SK-N-SH (cell line): ENCODE results near the gene LRMDA. TPM values are rescaled to one million over a fixed set of nuclear protein-coding genes. Genes with fewer than 3 reads are reported as not detected.

Source experiments
- CTCF ChIA-PET: fragments of 300-600, 350-600 bp; formaldehyde crosslinking; extraction: SDS; loops from one replicate; lab custom pipeline; 2021; lab: Yijun Ruan, JAX
- POLR2A ChIA-PET: fragments of 350-600 bp; sonication (Branson Sonifier 250); formaldehyde crosslinking; extraction: SDS; loops from one replicate; lab custom pipeline; 2020; ENCODE audit warnings: antibody characterized with exemption, inconsistent platforms; lab: Yijun Ruan, JAX
- DNase-seq: peaks from one replicate; pipeline ENCODE4 v3.0.0; 2012
- H2AFZ ChIP-seq: fragments of 200-600 bp; sonication (generic); 2 replicates; pipeline ENCODE4 v1.8.1; 2016; ENCODE audit warnings: antibody characterized with exemption, mild to moderate bottlenecking, low read depth
- H3F3A ChIP-seq: fragments of 200-600 bp; sonication (generic); replicated peaks from 2 replicates; pipeline ENCODE3; 2016; ENCODE audit warnings: antibody characterized with exemption, mild to moderate bottlenecking; ENCODE audit not compliant: insufficient read depth
- H3K27ac ChIP-seq, 2 experiments: fragments of 200-500 bp in 1 of 2; fragments of 200-600 bp in 1 of 2; sonication (Bioruptor generic) in 1 of 2; sonication (generic), shearing (Covaris generic) in 1 of 2; 2 replicates each; pipeline versions ENCODE4 v1.5.1 to v1.6.1; 2014 to 2016; ENCODE audit warnings: low read depth in 2 of 2, inconsistent platforms in 1 of 2, low read length in 1 of 2, mild to moderate bottlenecking in 1 of 2, mixed read lengths in 1 of 2
- H3K27me3 ChIP-seq: fragments of 200-600 bp; sonication (generic), shearing (Covaris generic); 2 replicates; pipeline ENCODE4 v1.6.1; 2016; ENCODE audit warnings: mixed run types; ENCODE audit not compliant: insufficient read depth
- H3K36me3 ChIP-seq, 2 experiments: fragments of 200-500 bp in 1 of 2; fragments of 200-600 bp in 1 of 2; sonication (Bioruptor generic) in 1 of 2; sonication (generic) in 1 of 2; replicated peaks in 1 of 2; 2 replicates each; pipeline versions ENCODE3 to v1.5.1; 2014 to 2016; ENCODE audit warnings: low read length in 1 of 2, mild to moderate bottlenecking in 1 of 2; ENCODE audit not compliant: insufficient read depth in 2 of 2, control insufficient read depth in 1 of 2
- H3K4me1 ChIP-seq, 2 experiments: fragments of 200-500 bp in 1 of 2; fragments of 200-600 bp in 1 of 2; sonication (Bioruptor generic) in 1 of 2; sonication (generic), shearing (Covaris generic) in 1 of 2; 2 replicates each; pipeline versions ENCODE4 v1.5.1 to v1.6.1; 2014 to 2016; ENCODE audit warnings: low read depth in 1 of 2, low read length in 1 of 2, mixed run types in 1 of 2; ENCODE audit not compliant: insufficient read depth in 2 of 2, control insufficient read depth in 1 of 2
- H3K4me2 ChIP-seq: fragments of 200-600 bp; sonication (generic), shearing (Covaris generic); 2 replicates; pipeline ENCODE4 v1.6.1; 2017; ENCODE audit warnings: mixed run types
- H3K4me3 ChIP-seq, 2 experiments: fragments of 200-500 bp in 1 of 2; fragments of 200-600 bp in 1 of 2; sonication (Bioruptor generic) in 1 of 2; sonication (generic), shearing (Covaris generic) in 1 of 2; 2 replicates each; pipeline versions ENCODE4 v1.5.1 to v1.8.1; 2014 to 2016; ENCODE audit warnings: low read depth in 2 of 2, inconsistent platforms in 1 of 2, low read length in 1 of 2, mild to moderate bottlenecking in 1 of 2, mixed read lengths in 1 of 2, moderate library complexity in 1 of 2
- H3K79me2 ChIP-seq: fragments of 200-600 bp; sonication (generic); 2 replicates; pipeline ENCODE4 v1.8.1; 2017; ENCODE audit warnings: mild to moderate bottlenecking; ENCODE audit not compliant: insufficient read depth
- H3K9ac ChIP-seq: fragments of 200-600 bp; sonication (generic); 2 replicates; pipeline ENCODE4 v1.6.1; 2017; ENCODE audit warnings: mixed run types
- H3K9me2 ChIP-seq: fragments of 200-600 bp; sonication (generic); 2 replicates; pipeline ENCODE4 v1.6.1; 2017; ENCODE audit warnings: mixed run types
- H3K9me3 ChIP-seq: fragments of 200-600 bp; sonication (generic); 2 replicates; pipeline ENCODE4 v1.6.1; 2017; ENCODE audit warnings: mixed run types, mild to moderate bottlenecking, moderate library complexity
- H4K20me1 ChIP-seq: fragments of 200-600 bp; sonication (generic); 2 replicates; pipeline ENCODE4 v1.6.1; 2017; ENCODE audit warnings: mild to moderate bottlenecking, mixed run types; ENCODE audit not compliant: insufficient read depth
- CHD2 ChIP-seq: fragments of 150-350 bp; IDR thresholded peaks from 2 replicates; pipeline ENCODE4 v1.6.1; 2018; ENCODE audit warnings: low read length; ENCODE audit not compliant: partially characterized antibody
- EZH2phosphoT487 ChIP-seq: fragments of 200-600 bp; sonication (generic); IDR thresholded peaks from 2 replicates; pipeline ENCODE4 v1.6.1; 2017; ENCODE audit warnings: low read depth, mixed run types, mild to moderate bottlenecking, antibody characterized with exemption, moderate library complexity, borderline replicate concordance
- JUND ChIP-seq: IDR thresholded peaks from 2 replicates; pipeline ENCODE4 v1.4.0; 2012
- NFIC ChIP-seq: IDR thresholded peaks from 2 replicates; pipeline ENCODE4 v1.4.0; 2012; ENCODE audit warnings: borderline replicate concordance
- RAD21 ChIP-seq: IDR thresholded peaks from 2 replicates; pipeline ENCODE4 v1.6.1; 2012; ENCODE audit warnings: mild to moderate bottlenecking, low read length
- RCOR1 ChIP-seq: fragments of 150-350 bp; IDR thresholded peaks from 2 replicates; pipeline ENCODE4 v1.6.1; 2017; ENCODE audit warnings: antibody characterized with exemption, low read length
- TAF1 ChIP-seq: IDR thresholded peaks from 2 replicates; pipeline ENCODE4 v1.6.1; 2012; ENCODE audit warnings: low read depth, mild to moderate bottlenecking, low read length, moderate library complexity, borderline replicate concordance
- TCF12 ChIP-seq: IDR thresholded peaks from 2 replicates; pipeline ENCODE4 v1.4.0; 2012
- TEAD4 ChIP-seq: IDR thresholded peaks from 2 replicates; pipeline ENCODE4 v1.4.0; 2012; ENCODE audit warnings: mild to moderate bottlenecking, borderline replicate concordance; ENCODE audit not compliant: insufficient read depth
- USF1 ChIP-seq: IDR thresholded peaks from 2 replicates; pipeline ENCODE4 v1.4.0; 2012; ENCODE audit warnings: low read depth, borderline replicate concordance
- ZBTB33 ChIP-seq: IDR thresholded peaks from 2 replicates; pipeline ENCODE4 v1.4.0; 2012; ENCODE audit warnings: low read depth, borderline replicate concordance
- WGBS: methylation state at CpG from one replicate; pipeline ENCODE4 v1.1.6; 2017; ENCODE audit warnings: low lambda C conversion rate; 5-methylcytosine and 5-hydroxymethylcytosine counted together
- polyA plus RNA-seq, 3 experiments: library from polyadenylated mRNA; depleted of rRNA; stranded (reverse); fragments of >200 nt; gene quantifications; 2 replicates each; pipeline ENCODE4 v1.2.3, GENCODE V29; 2012

The LRMDA gene
- polyA plus RNA-seq, 1 of the 3 experiments (the other 2 are of a cell fraction): 0.95 TPM

- no peak for TF ChIP-seq USF1
- TF ChIP-seq, all 33 proteins: peak for 0
Measured at GRCh38 chr10:75586814-75587213, 155.4 kb downstream of the LRMDA start (continued).

DNA sequence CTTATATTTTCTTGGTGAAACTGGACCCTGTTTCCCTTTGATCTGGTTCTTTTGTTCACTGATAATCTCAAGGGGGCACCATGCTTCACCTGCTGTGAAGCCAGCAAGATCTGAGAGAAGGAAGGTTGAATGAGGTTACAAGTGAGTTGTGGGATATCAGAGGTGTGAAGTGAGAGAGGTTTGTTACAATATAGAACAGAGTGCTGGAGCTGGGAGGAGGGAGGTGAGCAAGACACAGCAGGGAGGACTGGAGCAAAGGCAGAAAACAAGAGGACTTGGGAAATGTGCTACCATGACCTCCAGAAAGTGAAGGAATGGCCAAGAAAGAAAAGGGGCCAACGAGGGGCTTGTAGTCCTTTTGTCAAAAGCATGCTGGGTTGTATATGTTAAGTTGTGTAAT lies 156.6 kb downstream of the LRMDA start:
- CTCF ChIA-PET: no interaction called here

GRCh38 chr10:75589895-75590654 lies 158.7 kb downstream of the LRMDA start:
- no peaks in the 10 kb centered on the region for H4K20me1 ChIP-seq
- no peaks in the 10 kb centered on the region for H3K4me1 ChIP-seq
- ChIA-PET POLR2A (no interaction called here), CTCF (interaction anchor here (0.8 kb wide), 1 partner anchor 10 kb away, joined by 3 read pairs; no protein-coding TSS in a partner anchor)
- no peak overlapping the region for H3K9ac ChIP-seq
- no peak overlapping the region for H3K27ac ChIP-seq
- no peaks in the 10 kb centered on the region for H3K9me3 ChIP-seq
- H3K36me3 ChIP-seq: no peaks in the 10 kb centered on the region
- H3F3A ChIP-seq: no peaks in the 10 kb centered on the region
- no peak overlapping the region for H3K4me3 ChIP-seq
- no peak overlapping the region for H3K4me2 ChIP-seq
- H2AFZ ChIP-seq: no peak overlapping the region
- H3K79me2 ChIP-seq: no peaks in the 10 kb centered on the region
- DNase-seq: no peak
- WGBS: 84% methylated on average over 3 of the region's 3 CpGs
- no peaks in the 10 kb centered on the region for H3K9me2 ChIP-seq
- TF ChIP-seq ZBTB33 (no peak), TEAD4 (no peak), CHD2 (no peak), JUND (no peak), RCOR1 (no peak), RAD21 (no peak), NFIC (no peak), TAF1 (no peak), TCF12 (no peak)
- H3K27me3 ChIP-seq: no peaks in the 10 kb centered on the region

More for the DNA sequence above, 156.6 kb downstream of the LRMDA start:
- H3K4me2 ChIP-seq: no peak overlapping the region
- H3K9ac ChIP-seq: no peak overlapping the region
- POLR2A ChIA-PET: no interaction called here
- H3K9me3 ChIP-seq: no peaks in the 10 kb centered on the region
- no peak overlapping the region for H3K4me3 ChIP-seq
- no peaks in the 10 kb centered on the region for H3K27me3 ChIP-seq
- H3K9me2 ChIP-seq: no peaks in the 10 kb centered on the region
- 33% methylated on average over 1 of the region's 1 CpG for WGBS
- H3K27ac ChIP-seq: no peak overlapping the region
- H3K79me2 ChIP-seq: no peaks in the 10 kb centered on the region
- no peaks in the 10 kb centered on the region for H3K4me1 ChIP-seq
- no peaks in the 10 kb centered on the region for H3F3A ChIP-seq
- no peak overlapping the region for H2AFZ ChIP-seq
- no peak for DNase-seq
- no peak for TF ChIP-seq EZH2phosphoT487
- no peak for TF ChIP-seq JUND
- TF ChIP-seq, all 33 proteins: peak for 0
- Histone ChIP-seq H4K20me1 (no peaks in the 10 kb centered on the region), H3K36me3 (no peaks in the 10 kb centered on the region)
